Uterus (tissue), 2 donors: ENCODE data around the gene TGFBR1.

Source experiments
- POLR2A ChIP-seq, 2 donors: fragments of 450-650 bp; IDR thresholded peaks; one replicate each; pipeline ENCODE4 v1.6.1; 2016; ENCODE audit warnings: antibody characterized with exemption in 2 of 2, mild to moderate bottlenecking in 1 of 2, moderate library complexity in 1 of 2
- TF ChIP-seq, protein P1 (sequence below), 4 experiments: fragments of 200-600 bp in 2 of 4; fragments of 450-650 bp in 2 of 4; sonication (generic) in 2 of 4; IDR thresholded peaks; one replicate each; pipeline ENCODE4 v1.5.1; 2016 to 2019; ENCODE audit warnings: antibody characterized with exemption in 4 of 4, mild to moderate bottlenecking in 2 of 4, moderate library complexity in 1 of 4

DNA sequence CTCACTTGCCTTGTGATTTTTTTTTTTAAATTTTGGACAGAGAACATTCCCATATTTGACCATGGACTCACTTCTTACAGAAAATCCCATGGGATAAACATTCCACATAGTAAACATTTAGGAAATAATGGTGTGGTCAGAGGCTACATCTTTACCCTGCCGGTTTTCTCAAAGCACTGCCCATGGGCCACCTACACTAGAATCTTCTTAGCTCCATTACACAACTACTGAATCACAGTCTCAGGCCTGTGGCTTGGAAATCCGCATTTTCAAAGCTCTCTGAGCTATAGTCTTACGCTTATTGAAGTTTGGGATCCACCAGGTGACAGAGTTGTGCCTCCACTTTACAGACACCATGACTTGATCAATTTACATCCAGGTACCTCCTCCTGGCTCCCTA, 77.4 kb downstream of the TGFBR1 start:
- TF ChIP-seq, protein P1, sequence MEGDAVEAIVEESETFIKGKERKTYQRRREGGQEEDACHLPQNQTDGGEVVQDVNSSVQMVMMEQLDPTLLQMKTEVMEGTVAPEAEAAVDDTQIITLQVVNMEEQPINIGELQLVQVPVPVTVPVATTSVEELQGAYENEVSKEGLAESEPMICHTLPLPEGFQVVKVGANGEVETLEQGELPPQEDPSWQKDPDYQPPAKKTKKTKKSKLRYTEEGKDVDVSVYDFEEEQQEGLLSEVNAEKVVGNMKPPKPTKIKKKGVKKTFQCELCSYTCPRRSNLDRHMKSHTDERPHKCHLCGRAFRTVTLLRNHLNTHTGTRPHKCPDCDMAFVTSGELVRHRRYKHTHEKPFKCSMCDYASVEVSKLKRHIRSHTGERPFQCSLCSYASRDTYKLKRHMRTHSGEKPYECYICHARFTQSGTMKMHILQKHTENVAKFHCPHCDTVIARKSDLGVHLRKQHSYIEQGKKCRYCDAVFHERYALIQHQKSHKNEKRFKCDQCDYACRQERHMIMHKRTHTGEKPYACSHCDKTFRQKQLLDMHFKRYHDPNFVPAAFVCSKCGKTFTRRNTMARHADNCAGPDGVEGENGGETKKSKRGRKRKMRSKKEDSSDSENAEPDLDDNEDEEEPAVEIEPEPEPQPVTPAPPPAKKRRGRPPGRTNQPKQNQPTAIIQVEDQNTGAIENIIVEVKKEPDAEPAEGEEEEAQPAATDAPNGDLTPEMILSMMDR (IDR thresholded peaks at IDR 0.05), result no peak
- TF ChIP-seq POLR2A (IDR thresholded peaks at IDR 0.05), result no peak
